Measurements from ENCODE around the gene EPPIN. TPM values are rescaled to one million over a fixed set of nuclear protein-coding genes. Genes with fewer than 3 reads are reported as not detected.
A peak's percentile ranks its signal among the peaks of the same experiment; 100 is the strongest.
"Not testable (repeated sequence)": the region's sequence is repeated elsewhere in the genome, so short reads cannot be mapped to it uniquely, and the experiment has no call there.

EPPIN gene
- total and polyA plus RNA-seq, 2 donors (not counting 1 experiment from before 2014, with no cell fraction given), result not detected

DNA sequence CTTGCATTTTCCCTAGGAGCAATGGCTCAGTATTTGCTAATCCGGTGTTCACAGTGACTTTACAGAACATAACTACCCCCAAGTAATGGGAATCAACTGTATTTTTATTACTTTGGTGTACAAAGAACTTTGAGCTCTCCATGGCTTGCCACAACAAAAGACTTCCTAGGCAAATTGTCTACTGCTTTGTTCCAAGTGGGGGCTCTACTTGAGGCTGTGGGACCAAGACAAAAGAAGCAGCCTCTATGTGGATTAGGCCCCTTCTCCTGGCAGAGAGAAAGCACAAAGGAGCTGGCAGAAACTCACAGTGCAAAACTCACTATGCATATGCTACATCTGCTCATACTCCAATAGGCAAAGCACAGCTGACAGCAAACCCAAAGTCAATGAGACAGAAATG, 31.0 kb upstream of the EPPIN start:
- H3K79me2 ChIP-seq (ENCODE audit: control insufficient read depth, insufficient read depth, low read length), result no peaks in the 10 kb centered on the region
- TF ChIP-seq, protein P1, sequence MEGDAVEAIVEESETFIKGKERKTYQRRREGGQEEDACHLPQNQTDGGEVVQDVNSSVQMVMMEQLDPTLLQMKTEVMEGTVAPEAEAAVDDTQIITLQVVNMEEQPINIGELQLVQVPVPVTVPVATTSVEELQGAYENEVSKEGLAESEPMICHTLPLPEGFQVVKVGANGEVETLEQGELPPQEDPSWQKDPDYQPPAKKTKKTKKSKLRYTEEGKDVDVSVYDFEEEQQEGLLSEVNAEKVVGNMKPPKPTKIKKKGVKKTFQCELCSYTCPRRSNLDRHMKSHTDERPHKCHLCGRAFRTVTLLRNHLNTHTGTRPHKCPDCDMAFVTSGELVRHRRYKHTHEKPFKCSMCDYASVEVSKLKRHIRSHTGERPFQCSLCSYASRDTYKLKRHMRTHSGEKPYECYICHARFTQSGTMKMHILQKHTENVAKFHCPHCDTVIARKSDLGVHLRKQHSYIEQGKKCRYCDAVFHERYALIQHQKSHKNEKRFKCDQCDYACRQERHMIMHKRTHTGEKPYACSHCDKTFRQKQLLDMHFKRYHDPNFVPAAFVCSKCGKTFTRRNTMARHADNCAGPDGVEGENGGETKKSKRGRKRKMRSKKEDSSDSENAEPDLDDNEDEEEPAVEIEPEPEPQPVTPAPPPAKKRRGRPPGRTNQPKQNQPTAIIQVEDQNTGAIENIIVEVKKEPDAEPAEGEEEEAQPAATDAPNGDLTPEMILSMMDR (conservative IDR thresholded peaks at IDR 0.05 in 1 of 2, IDR thresholded peaks at IDR 0.05 in 1 of 2; ENCODE audit: low read depth in 1 of 2, low read length in 2 of 2), result no peak
- TF ChIP-seq EZH2 (IDR thresholded peaks at IDR 0.05; ENCODE audit: low read length, missing control alignments), result no peak
- no peaks in the 10 kb centered on the region for H4K20me1 ChIP-seq (ENCODE audit: control insufficient read depth, extremely low read depth, insufficient read depth, low read length)
- H3K27me3 ChIP-seq (ENCODE audit: control insufficient read depth, insufficient read depth, low read length), result peaks cover 1% of the 10 kb centered on the region
- no peak overlapping the region for H3K4me3 ChIP-seq (replicated peaks in 1 of 4; ENCODE audit: control extremely low read depth in 1 of 4, insufficient read depth in 1 of 4, low read depth in 3 of 4, low read length in 4 of 4)
- no peaks in the 10 kb centered on the region for H3K36me3 ChIP-seq (ENCODE audit: control insufficient read depth, insufficient read depth, low read length)
- H3K4me1 ChIP-seq (ENCODE audit: control insufficient read depth, extremely low read depth, insufficient read depth, low read length), result no peaks in the 10 kb centered on the region
- no peak overlapping the region for H2AFZ ChIP-seq (ENCODE audit: low read length)
- no peak for DNase-seq (ENCODE audit: low read depth in 2 of 2)
- no peak overlapping the region for H3K4me2 ChIP-seq (ENCODE audit: extremely low read depth, insufficient read depth, low read length)
- H3K9ac ChIP-seq (ENCODE audit: insufficient read depth, low read length), result no peak overlapping the region
- no peak overlapping the region for H3K27ac ChIP-seq (ENCODE audit: insufficient read depth, low read length)
- H3K9me3 ChIP-seq (ENCODE audit: control insufficient read depth, insufficient read depth, low read depth, low read length), result no peaks in the 10 kb centered on the region

DNA sequence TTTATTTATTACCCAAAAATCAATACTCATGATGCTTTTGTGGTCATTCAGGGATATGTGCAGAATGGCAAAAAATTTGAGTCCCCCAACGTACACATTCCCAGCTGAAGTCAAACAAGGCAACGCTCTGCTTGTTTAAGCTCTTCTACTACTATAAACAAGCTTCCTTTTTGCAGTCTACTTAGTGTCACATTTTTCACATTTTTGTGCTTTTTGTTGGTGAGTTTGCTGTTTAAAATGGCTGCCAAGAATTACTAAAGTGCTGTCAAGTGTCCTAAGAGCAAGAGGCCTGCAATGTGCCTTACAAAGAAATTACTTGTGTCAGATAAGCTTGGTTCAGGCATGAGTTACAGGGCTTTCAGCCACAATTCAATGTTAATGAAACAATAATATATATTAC, 29.8 kb upstream of the EPPIN start:
- no peak overlapping the region for H3K4me3 ChIP-seq (replicated peaks in 1 of 4; ENCODE audit: control extremely low read depth in 1 of 4, insufficient read depth in 1 of 4, low read depth in 3 of 4, low read length in 4 of 4)
- no peak overlapping the region for H3K27ac ChIP-seq (ENCODE audit: insufficient read depth, low read length)
- H3K9ac ChIP-seq (ENCODE audit: insufficient read depth, low read length), result no peak overlapping the region
- H3K9me3 ChIP-seq (ENCODE audit: control insufficient read depth, insufficient read depth, low read depth, low read length), result no peaks in the 10 kb centered on the region
- no peaks in the 10 kb centered on the region for H3K4me1 ChIP-seq (ENCODE audit: control insufficient read depth, extremely low read depth, insufficient read depth, low read length)
- no peaks in the 10 kb centered on the region for H3K27me3 ChIP-seq (ENCODE audit: control insufficient read depth, insufficient read depth, low read length)
- no peaks in the 10 kb centered on the region for H3K36me3 ChIP-seq (ENCODE audit: control insufficient read depth, insufficient read depth, low read length)
- H2AFZ ChIP-seq (ENCODE audit: low read length), result no peak overlapping the region
- H3K4me2 ChIP-seq (ENCODE audit: extremely low read depth, insufficient read depth, low read length), result no peak overlapping the region
- no peaks in the 10 kb centered on the region for H3K79me2 ChIP-seq (ENCODE audit: control insufficient read depth, insufficient read depth, low read length)
- TF ChIP-seq, protein P1 (conservative IDR thresholded peaks at IDR 0.05 in 1 of 2, IDR thresholded peaks at IDR 0.05 in 1 of 2; ENCODE audit: low read depth in 1 of 2, low read length in 2 of 2), result no peak
- TF ChIP-seq EZH2 (IDR thresholded peaks at IDR 0.05; ENCODE audit: low read length, missing control alignments), result no peak
- DNase-seq (ENCODE audit: low read depth in 2 of 2), result peak in 1 of 2 donors; percentile 46
- no peaks in the 10 kb centered on the region for H4K20me1 ChIP-seq (ENCODE audit: control insufficient read depth, extremely low read depth, insufficient read depth, low read length)

DNA sequence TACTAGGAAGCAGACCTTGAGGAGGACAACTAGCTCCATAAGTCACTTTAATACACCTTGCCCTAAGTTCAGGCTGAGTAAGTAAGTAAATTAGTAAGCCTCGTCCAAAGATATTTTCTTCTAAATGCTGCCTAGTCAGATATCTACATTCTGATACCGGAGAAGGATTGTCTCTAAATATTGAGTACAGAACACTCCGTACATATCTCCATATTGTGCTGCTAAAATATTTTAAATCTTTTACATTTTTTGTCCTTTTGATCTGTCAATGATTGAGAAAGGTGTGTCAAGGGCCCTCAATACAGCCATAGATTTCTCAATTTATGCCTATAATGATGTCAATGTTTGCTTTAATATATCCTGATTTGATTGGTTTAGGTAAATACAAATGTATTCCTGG, 28.7 kb upstream of the EPPIN start:
- Histone ChIP-seq H3K79me2 (ENCODE audit: control insufficient read depth, insufficient read depth, low read length) (no peaks in the 10 kb centered on the region), H2AFZ (ENCODE audit: low read length) (no peak overlapping the region), H3K4me1 (ENCODE audit: control insufficient read depth, extremely low read depth, insufficient read depth, low read length) (no peaks in the 10 kb centered on the region), H3K4me3 (replicated peaks in 1 of 4; ENCODE audit: control extremely low read depth in 1 of 4, insufficient read depth in 1 of 4, low read depth in 3 of 4, low read length in 4 of 4) (no peak overlapping the region), H3K36me3 (ENCODE audit: control insufficient read depth, insufficient read depth, low read length) (no peaks in the 10 kb centered on the region), H3K9me3 (ENCODE audit: control insufficient read depth, insufficient read depth, low read depth, low read length) (no peaks in the 10 kb centered on the region), H3K4me2 (ENCODE audit: extremely low read depth, insufficient read depth, low read length) (no peak overlapping the region), H3K27ac (ENCODE audit: insufficient read depth, low read length) (no peak overlapping the region), H3K27me3 (ENCODE audit: control insufficient read depth, insufficient read depth, low read length) (no peaks in the 10 kb centered on the region), H4K20me1 (ENCODE audit: control insufficient read depth, extremely low read depth, insufficient read depth, low read length) (no peaks in the 10 kb centered on the region), H3K9ac (ENCODE audit: insufficient read depth, low read length) (no peak overlapping the region)
- TF ChIP-seq, protein P1 (conservative IDR thresholded peaks at IDR 0.05 in 1 of 2, IDR thresholded peaks at IDR 0.05 in 1 of 2; ENCODE audit: low read depth in 1 of 2, low read length in 2 of 2), result no peak
- TF ChIP-seq EZH2 (IDR thresholded peaks at IDR 0.05; ENCODE audit: low read length, missing control alignments), result no peak
- no peak for DNase-seq (ENCODE audit: low read depth in 2 of 2)

DNA sequence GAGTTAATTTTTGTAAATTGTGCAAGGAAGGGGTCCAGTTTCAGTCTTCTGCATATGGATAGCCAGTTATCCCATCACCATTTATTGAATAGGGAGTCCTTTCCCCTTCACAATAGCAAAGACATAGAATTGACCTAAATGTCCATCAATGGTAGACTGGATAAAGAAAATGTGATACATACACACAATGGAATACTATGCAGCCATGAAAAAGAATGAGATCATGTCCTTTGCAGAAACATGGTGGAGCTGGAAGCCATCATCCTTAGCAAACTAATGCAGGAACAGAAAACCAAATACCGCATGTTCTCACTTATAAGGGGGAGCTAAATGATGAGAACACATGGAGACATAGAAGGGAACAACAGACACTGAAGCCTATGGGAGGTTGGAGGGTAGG, 22.4 kb upstream of the EPPIN start:
- not testable (repeated sequence) for H3K9ac ChIP-seq (ENCODE audit: insufficient read depth, low read length); H2AFZ ChIP-seq (ENCODE audit: low read length); H3K79me2 ChIP-seq (ENCODE audit: control insufficient read depth, insufficient read depth, low read length); H3K4me3 ChIP-seq (replicated peaks in 1 of 4; ENCODE audit: control extremely low read depth in 1 of 4, insufficient read depth in 1 of 4, low read depth in 3 of 4, low read length in 4 of 4); H3K27ac ChIP-seq (ENCODE audit: insufficient read depth, low read length); H3K4me1 ChIP-seq (ENCODE audit: control insufficient read depth, extremely low read depth, insufficient read depth, low read length); H4K20me1 ChIP-seq (ENCODE audit: control insufficient read depth, extremely low read depth, insufficient read depth, low read length); H3K4me2 ChIP-seq (ENCODE audit: extremely low read depth, insufficient read depth, low read length); H3K27me3 ChIP-seq (ENCODE audit: control insufficient read depth, insufficient read depth, low read length); DNase-seq (ENCODE audit: low read depth in 2 of 2); H3K9me3 ChIP-seq (ENCODE audit: control insufficient read depth, insufficient read depth, low read depth, low read length); H3K36me3 ChIP-seq (ENCODE audit: control insufficient read depth, insufficient read depth, low read length)

All from fibroblast of lung (primary cell).